ENCODE results near the gene SPP1.
"Not testable (repeated sequence)": the region's sequence is repeated elsewhere in the genome, so short reads cannot be mapped to it uniquely, and the experiment has no call there.

Gene SPP1

DNA sequence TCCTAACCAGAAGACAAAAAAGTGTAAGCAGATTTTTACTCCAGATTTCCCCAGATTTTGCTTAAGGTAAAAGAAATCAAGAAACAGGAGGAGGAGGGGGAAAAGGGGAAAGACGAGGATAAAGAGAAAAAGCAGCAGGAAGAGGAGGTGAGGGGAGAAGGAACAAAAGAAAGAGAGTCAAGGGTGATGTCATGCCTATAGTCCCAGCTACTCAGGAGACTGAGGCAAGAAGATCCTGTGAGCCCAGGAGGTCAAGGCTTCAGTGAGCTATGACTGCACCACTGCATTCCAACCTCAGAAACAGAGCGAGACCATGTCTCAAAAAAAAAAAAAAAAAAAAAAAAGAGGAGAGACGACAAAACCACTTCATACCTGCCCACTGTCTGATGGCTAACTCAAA is 19.9 kb downstream of the SPP1 start:
- no peak for DNase-seq

- not testable (repeated sequence) for DNase-seq
These were observed 23.7 kb downstream of the SPP1 start for GRCh38 chr4:87999191-87999691.

DNA sequence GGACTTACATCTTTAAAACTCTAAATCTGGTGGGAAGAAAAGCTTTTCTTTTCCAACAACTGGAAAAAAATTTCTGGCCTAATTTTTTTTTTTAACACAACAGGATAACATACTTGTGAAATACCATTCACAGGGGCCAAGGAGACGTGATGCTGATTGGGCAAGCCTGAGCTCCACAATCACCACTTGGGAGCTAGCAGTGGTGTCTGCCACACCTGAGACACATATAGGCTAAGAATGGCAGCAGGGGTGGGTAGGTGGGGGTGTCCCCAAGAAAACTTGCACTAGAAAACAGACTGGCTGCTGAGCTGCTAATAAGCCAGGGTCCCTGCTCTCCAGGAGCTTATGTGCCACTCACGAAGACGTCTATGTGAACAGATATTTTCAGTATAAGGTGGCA is 26.4 kb downstream of the SPP1 start:
- DNase-seq = no peak

DNA sequence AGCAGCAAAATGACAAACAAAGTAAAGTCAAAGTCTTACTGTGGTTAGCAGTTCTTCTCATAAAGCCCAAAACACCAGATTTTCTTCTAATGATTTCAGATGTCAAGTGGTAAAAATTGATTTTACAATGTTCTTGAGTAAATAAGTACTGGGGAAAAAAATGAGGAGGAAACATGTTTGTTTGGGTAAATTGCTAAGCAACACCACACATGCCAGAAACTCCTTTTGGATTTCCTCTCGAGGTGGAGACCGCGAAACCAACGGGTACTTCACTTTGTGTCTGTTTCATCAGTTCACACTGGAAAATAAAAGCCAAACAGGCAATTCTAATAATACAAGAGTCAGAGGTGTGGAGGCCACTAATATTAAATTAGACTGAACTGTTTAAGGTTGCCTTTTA is 27.3 kb downstream of the SPP1 start:
- no peak for DNase-seq

- no peak for DNase-seq
These were observed 27.7 kb downstream of the SPP1 start for GRCh38 chr4:88003261-88003660.

DNA sequence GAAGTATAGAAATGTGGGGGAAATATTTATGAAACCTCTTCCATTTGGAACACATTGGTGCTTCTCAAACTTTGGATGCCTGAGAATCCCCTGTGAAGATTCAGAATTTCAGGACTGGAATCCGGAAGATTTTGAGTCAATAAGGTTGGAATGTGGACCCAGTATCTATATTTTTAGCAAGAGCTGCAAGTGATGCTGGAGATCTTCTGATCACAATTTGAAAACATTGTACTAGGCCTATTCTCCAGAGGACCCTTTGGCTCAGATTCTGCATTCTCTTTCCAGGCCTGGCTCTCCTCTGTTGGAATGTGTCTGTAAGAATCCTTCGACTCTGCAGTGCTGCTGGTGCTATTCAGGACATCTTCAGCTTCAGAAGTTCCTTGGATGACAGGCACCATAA is 29.6 kb downstream of the SPP1 start:
- DNase-seq = no peak

DNA sequence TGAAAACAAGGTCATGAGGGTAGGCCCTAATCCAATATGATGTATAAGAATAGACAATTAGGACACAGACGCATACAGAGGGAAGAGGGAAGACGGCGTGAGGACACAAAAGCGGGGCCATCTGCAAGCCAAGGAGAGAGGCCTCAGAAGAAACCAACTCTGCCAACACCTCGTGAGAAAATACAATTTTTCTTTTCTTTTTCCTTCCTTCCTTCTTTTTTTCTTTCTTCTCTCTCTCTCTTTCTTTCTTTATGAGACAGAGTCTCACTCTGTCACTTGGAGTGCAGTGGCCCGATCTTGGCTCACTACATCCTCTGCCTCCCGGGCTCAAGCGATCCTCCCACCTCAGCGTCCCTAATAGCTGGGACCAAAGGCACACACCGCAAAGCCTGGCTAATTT is 30.4 kb downstream of the SPP1 start:
- DNase-seq = no peak

- DNase-seq = no peak
These were observed 31.4 kb downstream of the SPP1 start for GRCh38 chr4:88006956-88007303.

- DNase-seq = peak; percentile 70 to 77
These were observed 32.0 kb downstream of the SPP1 start, which contains the start of gene PKD2 for GRCh38 chr4:88007304-88008121. PKD2 (plus strand) TSS chr4:88007635; CDS start chr4:88007734, 99 bp downstream.

DNA sequence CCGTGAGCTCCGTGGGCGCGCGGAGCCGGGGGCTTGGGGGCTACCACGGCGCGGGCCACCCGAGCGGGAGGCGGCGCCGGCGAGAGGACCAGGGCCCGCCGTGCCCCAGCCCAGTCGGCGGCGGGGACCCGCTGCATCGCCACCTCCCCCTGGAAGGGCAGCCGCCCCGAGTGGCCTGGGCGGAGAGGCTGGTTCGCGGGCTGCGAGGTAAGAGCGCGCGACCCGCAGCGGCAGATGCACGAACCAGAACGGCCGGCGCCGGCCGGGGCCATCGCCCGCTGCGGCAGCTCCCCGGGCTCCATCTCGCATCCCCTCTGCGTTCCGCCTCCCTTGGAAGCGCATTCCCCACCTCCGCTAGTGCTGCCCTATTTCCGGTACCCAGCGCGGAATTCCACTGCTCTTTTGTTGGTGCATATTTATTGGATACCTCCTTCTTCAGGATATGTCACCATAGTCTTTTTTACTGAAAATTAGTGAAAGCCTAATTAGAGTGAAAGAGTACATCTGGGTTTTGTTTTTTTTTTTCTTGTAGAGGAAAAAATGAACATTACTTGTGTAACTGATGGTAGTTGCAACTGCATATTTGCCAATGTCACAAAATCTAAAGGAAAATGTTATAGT is 32.7 kb downstream of the SPP1 start:
- peak in 1 of 2 donors; percentile 9 for DNase-seq

DNA sequence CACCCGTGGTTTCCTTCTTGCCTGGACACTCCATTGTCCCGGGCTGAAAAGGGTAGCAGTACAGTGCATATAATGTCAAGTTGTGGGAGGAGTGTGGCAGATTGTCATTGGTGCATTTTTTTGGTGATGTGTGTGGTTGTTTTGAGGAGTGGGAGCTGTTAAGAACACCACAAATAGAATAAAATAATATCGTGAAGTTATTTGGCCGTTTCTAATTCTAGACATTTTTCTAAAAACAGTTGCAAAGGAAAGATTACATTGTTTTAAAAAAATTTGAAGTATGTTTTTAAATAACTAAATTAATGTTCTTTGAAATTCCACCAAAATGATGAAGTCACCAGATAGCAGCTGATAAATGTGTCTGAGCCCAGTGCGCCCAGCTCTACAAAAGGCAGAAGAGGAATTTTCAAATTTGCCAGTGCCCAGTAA is 33.2 kb downstream of the SPP1 start:
- DNase-seq = no peak

- no peak for DNase-seq
These were observed 34.4 kb downstream of the SPP1 start for GRCh38 chr4:88009871-88010270.

DNA sequence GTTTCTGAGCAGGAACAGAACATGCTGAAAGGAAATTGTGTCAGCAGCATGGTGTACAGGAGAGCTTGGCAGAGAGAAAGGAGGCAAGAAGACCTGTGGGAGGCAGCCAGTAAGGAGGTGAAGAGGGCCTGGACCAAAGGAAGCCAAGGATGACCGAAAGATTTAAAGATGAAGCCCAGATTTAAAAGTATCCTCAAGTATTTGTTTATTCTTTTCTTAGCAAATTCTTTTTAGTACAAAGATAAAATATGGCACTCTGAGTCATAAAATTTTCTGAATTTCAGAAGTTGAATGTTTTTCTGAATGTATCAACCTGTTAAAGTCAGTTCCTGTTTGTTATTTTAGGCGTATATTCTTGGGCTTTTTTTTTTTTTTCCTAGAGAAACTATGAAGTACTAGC is 35.5 kb downstream of the SPP1 start:
- no peak for DNase-seq

- DNase-seq = peak in 1 of 2 donors; percentile 4
These were observed 37.1 kb downstream of the SPP1 start for GRCh38 chr4:88012647-88013046.

GRCh38 chr4:88014386-88014905 is 38.9 kb downstream of the SPP1 start:
- DNase-seq = no peak

GRCh38 chr4:88015659-88016295 is 40.3 kb downstream of the SPP1 start:
- DNase-seq = no peak

GRCh38 chr4:88017516-88018297 is 42.2 kb downstream of the SPP1 start:
- no peak for DNase-seq

DNA sequence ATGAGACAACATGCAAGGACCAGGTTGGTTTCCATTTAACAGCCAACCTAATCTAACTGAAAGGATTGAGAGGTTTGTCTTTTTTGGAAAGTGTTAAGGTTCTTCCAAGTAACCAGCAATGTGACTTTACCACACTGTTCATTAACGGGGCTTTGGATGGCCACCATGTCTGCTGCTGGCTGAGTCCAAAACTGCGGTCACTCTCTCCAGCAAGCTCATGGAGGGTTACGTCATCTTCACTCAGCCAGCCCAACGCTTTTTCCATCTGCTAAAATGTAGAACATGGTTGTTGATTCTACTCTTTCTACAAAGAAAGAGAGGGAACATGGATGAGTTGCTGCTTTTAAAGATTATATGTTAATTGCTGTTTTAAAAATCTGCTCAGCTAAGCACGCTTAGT is 43.0 kb downstream of the SPP1 start:
- DNase-seq = no peak

DNA sequence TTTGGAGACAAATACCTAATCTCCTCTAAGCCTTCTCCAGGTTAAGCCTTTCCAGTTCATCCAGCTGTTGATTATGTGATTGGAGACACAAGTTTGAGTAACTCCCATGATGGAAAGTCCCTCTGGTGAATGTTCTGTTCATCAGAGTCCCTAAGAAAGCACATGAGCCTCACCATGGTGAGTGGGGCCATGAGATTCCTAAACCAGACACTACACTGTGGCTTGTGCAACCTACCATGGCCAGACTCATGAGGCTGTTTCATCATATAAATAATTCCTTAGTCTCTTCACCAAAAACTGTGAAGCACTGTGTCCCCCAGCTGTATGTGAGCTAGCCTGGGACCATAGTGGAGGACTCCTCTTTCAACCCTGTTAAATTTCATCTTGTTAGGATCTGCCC is 46.3 kb downstream of the SPP1 start:
- DNase-seq = no peak

DNA sequence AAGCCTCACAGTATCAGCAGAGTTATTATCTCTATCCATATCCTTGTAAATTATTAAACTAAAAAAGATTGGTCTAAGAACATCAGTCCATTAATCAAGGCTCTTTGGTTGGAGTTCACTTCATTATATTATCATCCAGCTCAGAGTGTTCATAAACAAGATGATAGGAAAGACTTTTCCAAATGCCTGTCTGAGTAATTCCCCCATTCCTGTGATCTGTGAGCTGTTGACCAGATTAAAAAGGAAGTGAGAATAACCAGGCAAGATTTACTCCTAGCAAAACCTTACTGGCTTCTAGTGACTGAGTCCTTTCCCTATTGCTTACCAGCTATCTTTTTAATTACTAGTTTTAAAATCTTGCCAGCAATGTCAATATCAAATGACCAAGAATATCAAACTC is 46.8 kb downstream of the SPP1 start:
- no peak for DNase-seq

- DNase-seq = not testable (repeated sequence)
These were observed 50.6 kb downstream of the SPP1 start for GRCh38 chr4:88025868-88026661.

All from CD4-positive, alpha-beta T cell treated with Interleukin-1 beta for 1 hour (primary cell).